RWPE1 (cell line): ENCODE data around the gene NAALADL2.

ENCODE experiments used
- CTCF ChIA-PET: fragments of 350-600 bp; sonication (Branson Sonifier 250); formaldehyde crosslinking; extraction: SDS; loops from one replicate; lab custom pipeline; 2021; lab: Yijun Ruan, JAX
- POLR2A ChIA-PET: fragments of 400-600 bp; formaldehyde crosslinking; extraction: SDS; loops from one replicate; lab custom pipeline; 2020; ENCODE audit warnings: antibody characterized with exemption; ENCODE audit not compliant: low non-redundant PET; lab: Yijun Ruan, JAX
- DNase-seq: peaks from one replicate; pipeline ENCODE4 v3.0.0; 2012; ENCODE audit warnings: low spot score
- H3K27ac ChIP-seq: fragments of 450-650 bp; 2 replicates; pipeline ENCODE4 v1.5.1; 2017
- TF ChIP-seq, protein P1 (sequence below): fragments of 450-650 bp; conservative IDR thresholded peaks from 2 replicates; pipeline ENCODE4 v1.5.1; 2017; ENCODE audit warnings: low read depth, mild to moderate bottlenecking

Gene NAALADL2

GRCh38 chr3:175485436-175485835 lies 626.3 kb downstream of the NAALADL2 start:
- no peak for DNase-seq
- no peak overlapping the region for H3K27ac ChIP-seq
- TF ChIP-seq, protein P1, sequence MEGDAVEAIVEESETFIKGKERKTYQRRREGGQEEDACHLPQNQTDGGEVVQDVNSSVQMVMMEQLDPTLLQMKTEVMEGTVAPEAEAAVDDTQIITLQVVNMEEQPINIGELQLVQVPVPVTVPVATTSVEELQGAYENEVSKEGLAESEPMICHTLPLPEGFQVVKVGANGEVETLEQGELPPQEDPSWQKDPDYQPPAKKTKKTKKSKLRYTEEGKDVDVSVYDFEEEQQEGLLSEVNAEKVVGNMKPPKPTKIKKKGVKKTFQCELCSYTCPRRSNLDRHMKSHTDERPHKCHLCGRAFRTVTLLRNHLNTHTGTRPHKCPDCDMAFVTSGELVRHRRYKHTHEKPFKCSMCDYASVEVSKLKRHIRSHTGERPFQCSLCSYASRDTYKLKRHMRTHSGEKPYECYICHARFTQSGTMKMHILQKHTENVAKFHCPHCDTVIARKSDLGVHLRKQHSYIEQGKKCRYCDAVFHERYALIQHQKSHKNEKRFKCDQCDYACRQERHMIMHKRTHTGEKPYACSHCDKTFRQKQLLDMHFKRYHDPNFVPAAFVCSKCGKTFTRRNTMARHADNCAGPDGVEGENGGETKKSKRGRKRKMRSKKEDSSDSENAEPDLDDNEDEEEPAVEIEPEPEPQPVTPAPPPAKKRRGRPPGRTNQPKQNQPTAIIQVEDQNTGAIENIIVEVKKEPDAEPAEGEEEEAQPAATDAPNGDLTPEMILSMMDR = no peak
- CTCF ChIA-PET = interaction anchor here (0.6 kb wide), 1 partner anchor 14 kb away, joined by 3 read pairs; no protein-coding TSS in a partner anchor
- POLR2A ChIA-PET = no interaction called here

GRCh38 chr3:175486255-175486654 lies 627.1 kb downstream of the NAALADL2 start:
- no peak overlapping the region for H3K27ac ChIP-seq
- TF ChIP-seq, protein P1 = no peak
- ChIA-PET CTCF (interaction anchor here (0.6 kb wide), 1 partner anchor 14 kb away, joined by 3 read pairs; no protein-coding TSS in a partner anchor), POLR2A (no interaction called here)
- no peak for DNase-seq

GRCh38 chr3:175489406-175489805 lies 630.3 kb downstream of the NAALADL2 start:
- TF ChIP-seq, protein P1 = no peak
- no peak for DNase-seq
- POLR2A ChIA-PET = no interaction called here
- CTCF ChIA-PET = no interaction called here
- no peak overlapping the region for H3K27ac ChIP-seq

GRCh38 chr3:175493301-175493700 lies 634.2 kb downstream of the NAALADL2 start:
- POLR2A ChIA-PET = no interaction called here
- no peak for DNase-seq
- TF ChIP-seq, protein P1 = no peak
- no peak overlapping the region for H3K27ac ChIP-seq
- CTCF ChIA-PET = no interaction called here

- no peak overlapping the region for H3K27ac ChIP-seq
- ChIA-PET CTCF (no interaction called here), POLR2A (no interaction called here)
- TF ChIP-seq, protein P1 = no peak
- DNase-seq = no peak
Observed at GRCh38 chr3:175495331-175495730, 636.2 kb downstream of the NAALADL2 start.

DNA sequence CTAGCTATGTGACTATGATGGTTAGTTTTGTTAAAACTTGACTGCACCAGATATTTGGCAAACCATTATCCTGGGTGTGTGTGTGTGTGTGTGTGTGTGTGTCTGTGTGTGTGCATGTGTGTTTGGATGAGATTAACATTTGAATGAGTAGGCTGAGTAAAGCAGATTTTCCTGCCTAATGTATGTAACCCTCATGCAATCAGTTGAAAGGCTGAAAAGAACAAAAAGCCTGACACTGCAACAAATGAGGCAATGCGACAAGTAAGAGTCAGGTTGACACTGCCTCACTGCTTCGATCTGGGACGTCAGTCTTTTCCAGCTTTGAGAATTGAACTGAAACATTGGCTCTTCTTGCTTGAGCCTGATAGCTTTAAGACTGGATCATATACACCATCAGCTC lies 643.0 kb downstream of the NAALADL2 start:
- TF ChIP-seq, protein P1 = no peak
- no peak for DNase-seq
- ChIA-PET CTCF (no interaction called here), POLR2A (interaction anchor here (0.7 kb wide), 1 partner anchor 1790 kb away, joined by 3 read pairs; no protein-coding TSS in a partner anchor)
- no peak overlapping the region for H3K27ac ChIP-seq
